PC-9 (cell line): ENCODE results near the gene KMT2A. TPM values are rescaled to one million over a fixed set of nuclear protein-coding genes. Genes with fewer than 3 reads are reported as not detected.
"Not testable (repeated sequence)": the region's sequence is repeated elsewhere in the genome, so short reads cannot be mapped to it uniquely, and the experiment has no call there.

Source experiments
- BruUV-seq: library from RNA; stranded (reverse); fragments of 400-500 nt; replicated peaks from 2 replicates; lab custom pipeline; 2021; lab: Mats Ljungman, UMichigan
- CTCF ChIA-PET: fragments of 300-600 bp; sonication (Branson Sonifier 250); formaldehyde crosslinking; loops from one replicate; lab custom pipeline; 2022; ENCODE audit warnings: antibody characterized with exemption; lab: Charles Lee
- POLR2A ChIA-PET: fragments of 300-600 bp; sonication (Branson Sonifier 250); formaldehyde crosslinking; loops from one replicate; lab custom pipeline; 2022; ENCODE audit warnings: antibody characterized with exemption; ENCODE audit not compliant: unreplicated experiment; lab: Charles Lee
- DNase-seq, 2 experiments: peaks; one replicate each; pipeline versions ENCODE4 v3.0.0 to v3.0.0-alpha.2; 2015 to 2022; ENCODE audit warnings: mixed read lengths in 1 of 2
- H2AFZ ChIP-seq: fragments of 200-600 bp; sonication (generic); 2 replicates; pipeline ENCODE4 v1.8.1; 2017; ENCODE audit warnings: antibody characterized with exemption
- H3F3A ChIP-seq: fragments of 200-600 bp; sonication (generic); 2 replicates; pipeline ENCODE4 v1.8.1; 2017; ENCODE audit warnings: antibody characterized with exemption, mild to moderate bottlenecking, low read depth; ENCODE audit not compliant: insufficient read depth
- H3K27ac ChIP-seq: fragments of 200-600 bp; sonication (generic); 2 replicates; pipeline ENCODE4 v1.6.1; 2016; ENCODE audit warnings: mixed run types
- H3K27me3 ChIP-seq: fragments of 200-600 bp; sonication (generic); 2 replicates; pipeline ENCODE4 v1.6.1; 2016; ENCODE audit warnings: low read depth, mixed run types; ENCODE audit not compliant: insufficient read depth
- H3K36me3 ChIP-seq: fragments of 200-600 bp; sonication (generic); 2 replicates; pipeline ENCODE4 v1.6.1; 2016; ENCODE audit warnings: low read depth, mixed run types
- H3K4me1 ChIP-seq: fragments of 200-600 bp; sonication (generic); replicated peaks from 2 replicates; pipeline ENCODE4 v1.6.1; 2016; ENCODE audit warnings: mixed run types; ENCODE audit not compliant: insufficient read depth
- H3K4me2 ChIP-seq: fragments of 200-600 bp; sonication (generic); 2 replicates; pipeline ENCODE4 v1.6.1; 2017; ENCODE audit warnings: mixed run types
- H3K4me3 ChIP-seq: fragments of 200-600 bp; sonication (generic); 2 replicates; pipeline ENCODE4 v1.6.1; 2016; ENCODE audit warnings: mixed run types
- H3K79me2 ChIP-seq: fragments of 200-600 bp; sonication (generic); 2 replicates; pipeline ENCODE4 v1.6.1; 2017; ENCODE audit warnings: low read depth, mixed run types
- H3K9me2 ChIP-seq: fragments of 200-600 bp; sonication (generic); 2 replicates; pipeline ENCODE4 v1.8.1; 2017; ENCODE audit warnings: mild to moderate bottlenecking; ENCODE audit not compliant: insufficient read depth
- H3K9me3 ChIP-seq: fragments of 200-600 bp; sonication (generic); 2 replicates; pipeline ENCODE4 v1.8.1; 2016; ENCODE audit warnings: low read depth; ENCODE audit not compliant: insufficient read depth
- H4K20me1 ChIP-seq: fragments of 200-600 bp; sonication (generic); 2 replicates; pipeline ENCODE4 v1.8.1; 2017; ENCODE audit not compliant: insufficient read depth
- EZH2 ChIP-seq: fragments of 200-600 bp; sonication (generic); IDR thresholded peaks from 2 replicates; pipeline ENCODE4 v1.8.0; 2017; ENCODE audit warnings: antibody characterized with exemption, low read depth
- intact Hi-C: fragments of 100-400 bp; cut with micrococcal nuclease; formaldehyde crosslinking; loops from one replicate; pipeline ENCODE4 v1.10.0; 2022; ENCODE audit not compliant: unreplicated experiment
- total RNA-seq: library from RNA; stranded (reverse); gene quantifications from 2 replicates; pipeline ENCODE4 v1.2.3, GENCODE V29; 2021
- TF ChIP-seq, protein P1 (sequence below): fragments of 200-600 bp; sonication (generic); conservative IDR thresholded peaks from 2 replicates; pipeline ENCODE4 v1.6.1; 2017; ENCODE audit warnings: mixed run types, antibody characterized with exemption, mild to moderate bottlenecking, moderate library complexity

Gene KMT2A
- total RNA-seq, 1 experiment from 2014 or later: 80.3 TPM

- Histone ChIP-seq H3K4me2 (no peak overlapping the region), H3K9me2 (no peaks in the 10 kb centered on the region), H2AFZ (no peak overlapping the region), H4K20me1 (peaks cover 33% of the 10 kb centered on the region; the same call in 1 of the 2 replicates), H3K4me3 (no peak overlapping the region), H3F3A (peaks cover 8% of the 10 kb centered on the region), H3K36me3 (peaks cover 37% of the 10 kb centered on the region), H3K79me2 (peaks cover 12% of the 10 kb centered on the region; the same call in 1 of the 2 replicates), H3K4me1 (no peaks in the 10 kb centered on the region), H3K9me3 (no peaks in the 10 kb centered on the region), H3K27me3 (no peaks in the 10 kb centered on the region), H3K27ac (no peak overlapping the region)
- ChIA-PET POLR2A (no interaction called here), CTCF (no interaction called here)
- no peak for TF ChIP-seq EZH2
- TF ChIP-seq, protein P1, sequence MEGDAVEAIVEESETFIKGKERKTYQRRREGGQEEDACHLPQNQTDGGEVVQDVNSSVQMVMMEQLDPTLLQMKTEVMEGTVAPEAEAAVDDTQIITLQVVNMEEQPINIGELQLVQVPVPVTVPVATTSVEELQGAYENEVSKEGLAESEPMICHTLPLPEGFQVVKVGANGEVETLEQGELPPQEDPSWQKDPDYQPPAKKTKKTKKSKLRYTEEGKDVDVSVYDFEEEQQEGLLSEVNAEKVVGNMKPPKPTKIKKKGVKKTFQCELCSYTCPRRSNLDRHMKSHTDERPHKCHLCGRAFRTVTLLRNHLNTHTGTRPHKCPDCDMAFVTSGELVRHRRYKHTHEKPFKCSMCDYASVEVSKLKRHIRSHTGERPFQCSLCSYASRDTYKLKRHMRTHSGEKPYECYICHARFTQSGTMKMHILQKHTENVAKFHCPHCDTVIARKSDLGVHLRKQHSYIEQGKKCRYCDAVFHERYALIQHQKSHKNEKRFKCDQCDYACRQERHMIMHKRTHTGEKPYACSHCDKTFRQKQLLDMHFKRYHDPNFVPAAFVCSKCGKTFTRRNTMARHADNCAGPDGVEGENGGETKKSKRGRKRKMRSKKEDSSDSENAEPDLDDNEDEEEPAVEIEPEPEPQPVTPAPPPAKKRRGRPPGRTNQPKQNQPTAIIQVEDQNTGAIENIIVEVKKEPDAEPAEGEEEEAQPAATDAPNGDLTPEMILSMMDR: no peak
- no peak for DNase-seq
- intact Hi-C loops: loop anchor here (5.0 kb wide), 1 partner anchor 39 kb away; no protein-coding TSS in a partner anchor
- BruUV-seq: no TSS peak
Observed at GRCh38 chr11:118473537-118473936, 37.2 kb downstream of the KMT2A start.

DNA sequence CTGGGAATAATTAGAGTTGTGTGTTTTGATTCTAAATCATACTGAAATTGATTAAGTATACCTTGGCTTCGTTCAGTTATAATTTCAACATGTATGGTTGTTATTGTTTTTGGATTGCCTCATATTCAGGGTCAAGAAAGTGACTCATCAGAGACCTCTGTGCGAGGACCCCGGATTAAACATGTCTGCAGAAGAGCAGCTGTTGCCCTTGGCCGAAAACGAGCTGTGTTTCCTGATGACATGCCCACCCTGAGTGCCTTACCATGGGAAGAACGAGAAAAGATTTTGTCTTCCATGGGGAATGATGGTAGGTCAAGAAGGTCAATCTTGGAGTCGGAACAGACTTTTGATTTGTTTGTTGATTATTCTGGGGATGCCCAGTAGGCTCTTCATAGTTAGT, 40.4 kb downstream of the KMT2A start:
- TF ChIP-seq EZH2: no peak
- TF ChIP-seq, protein P1: no peak
- H2AFZ ChIP-seq: no peak overlapping the region
- no peak for DNase-seq
- no peak overlapping the region for H3K4me3 ChIP-seq
- no peaks in the 10 kb centered on the region for H3K9me2 ChIP-seq
- no peaks in the 10 kb centered on the region for H3K9me3 ChIP-seq
- ChIA-PET CTCF (no interaction called here), POLR2A (no interaction called here)
- H3K27me3 ChIP-seq: no peaks in the 10 kb centered on the region
- peaks cover 15% of the 10 kb centered on the region; the same call in 1 of the 2 replicates for H4K20me1 ChIP-seq
- H3K36me3 ChIP-seq: peaks cover 50% of the 10 kb centered on the region
- no peak overlapping the region for H3K4me2 ChIP-seq
- intact Hi-C loops: no loop called here
- no peaks in the 10 kb centered on the region for H3K79me2 ChIP-seq
- H3K27ac ChIP-seq: no peak overlapping the region
- H3K4me1 ChIP-seq: no peaks in the 10 kb centered on the region
- peaks cover 10% of the 10 kb centered on the region for H3F3A ChIP-seq
- BruUV-seq: no TSS peak

DNA sequence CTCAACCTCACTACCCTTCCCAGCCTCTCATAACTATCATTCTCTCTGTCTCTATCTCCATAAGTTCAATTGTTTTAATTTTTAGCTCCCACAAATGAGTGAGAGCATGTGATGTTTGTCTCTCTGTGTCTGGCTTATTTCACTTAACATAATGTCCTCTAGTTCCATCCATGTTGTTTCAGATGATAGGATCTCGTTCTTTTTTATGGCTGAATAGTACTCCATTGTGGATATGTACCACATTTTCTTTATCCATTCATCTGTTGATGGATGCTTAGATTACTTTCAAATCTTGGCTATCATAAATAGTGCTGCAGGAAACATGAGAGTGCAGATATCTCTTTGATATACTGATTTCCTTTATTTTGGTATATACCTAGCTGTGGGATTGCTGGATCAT, 44.9 kb downstream of the KMT2A start:
- H3K27me3 ChIP-seq, H3K79me2 ChIP-seq, intact Hi-C loops, H3K27ac ChIP-seq, H2AFZ ChIP-seq, H3K9me2 ChIP-seq, BruUV-seq, H3K9me3 ChIP-seq, H3K4me3 ChIP-seq, H3K4me1 ChIP-seq, DNase-seq, H3K4me2 ChIP-seq, CTCF ChIA-PET: not testable (repeated sequence)
- peaks cover 17% of the 10 kb centered on the region for H4K20me1 ChIP-seq
- H3F3A ChIP-seq: peaks cover 27% of the 10 kb centered on the region
- POLR2A ChIA-PET: interaction anchor here (0.6 kb wide), 1 partner anchor 56 kb away, joined by 3 read pairs; no protein-coding TSS in a partner anchor
- peaks cover 65% of the 10 kb centered on the region for H3K36me3 ChIP-seq

DNA sequence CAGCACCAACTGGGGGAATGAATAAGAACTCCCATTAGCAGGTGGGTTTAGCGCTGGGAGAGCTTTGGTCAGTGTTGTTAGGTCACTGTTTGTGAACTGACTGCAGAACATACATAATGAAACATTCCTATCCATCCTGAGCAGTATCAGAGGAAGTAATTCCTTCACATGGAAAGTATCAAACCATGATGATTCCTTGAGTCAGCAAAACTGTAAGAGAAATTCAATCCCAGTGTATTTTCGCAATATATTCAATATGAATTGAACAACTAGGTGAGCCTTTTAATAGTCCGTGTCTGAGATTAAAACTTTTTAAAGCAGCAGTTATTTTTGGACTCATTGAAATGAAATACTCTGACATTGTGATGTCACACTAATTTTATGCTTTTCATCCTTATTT, 48.1 kb downstream of the KMT2A start:
- H4K20me1 ChIP-seq: peaks cover 7% of the 10 kb centered on the region; the same call in 1 of the 2 replicates
- DNase-seq: no peak
- H2AFZ ChIP-seq: no peak overlapping the region
- BruUV-seq: no TSS peak
- ChIA-PET CTCF (interaction anchor here (0.6 kb wide), 1 partner anchor 107 kb away, joined by 3 read pairs; no protein-coding TSS in a partner anchor), POLR2A (no interaction called here)
- H3K4me3 ChIP-seq: no peak overlapping the region
- no peaks in the 10 kb centered on the region for H3K79me2 ChIP-seq
- no peak overlapping the region for H3K27ac ChIP-seq
- TF ChIP-seq EZH2: no peak
- TF ChIP-seq, protein P1: no peak
- intact Hi-C loops: no loop called here
- no peaks in the 10 kb centered on the region for H3K9me2 ChIP-seq
- no peaks in the 10 kb centered on the region for H3K4me1 ChIP-seq
- no peak overlapping the region for H3K4me2 ChIP-seq
- H3F3A ChIP-seq: peaks cover 42% of the 10 kb centered on the region
- H3K27me3 ChIP-seq: no peaks in the 10 kb centered on the region
- H3K9me3 ChIP-seq: no peaks in the 10 kb centered on the region
- H3K36me3 ChIP-seq: peaks cover 44% of the 10 kb centered on the region
